Endometrium (tissue), 2 donors: ENCODE measurements around the gene SFI1.
"Not testable (repeated sequence)": the region's sequence is repeated elsewhere in the genome, so short reads cannot be mapped to it uniquely, and the experiment has no call there.

ENCODE experiments used
- FAIRE-seq: peaks from 2 replicates; lab custom pipeline; 2012; peaks lifted over from hg19 to GRCh38; lab: Jason Lieb, UNC
- donor health status: control.
- donor health status: control.

The SFI1 gene

DNA sequence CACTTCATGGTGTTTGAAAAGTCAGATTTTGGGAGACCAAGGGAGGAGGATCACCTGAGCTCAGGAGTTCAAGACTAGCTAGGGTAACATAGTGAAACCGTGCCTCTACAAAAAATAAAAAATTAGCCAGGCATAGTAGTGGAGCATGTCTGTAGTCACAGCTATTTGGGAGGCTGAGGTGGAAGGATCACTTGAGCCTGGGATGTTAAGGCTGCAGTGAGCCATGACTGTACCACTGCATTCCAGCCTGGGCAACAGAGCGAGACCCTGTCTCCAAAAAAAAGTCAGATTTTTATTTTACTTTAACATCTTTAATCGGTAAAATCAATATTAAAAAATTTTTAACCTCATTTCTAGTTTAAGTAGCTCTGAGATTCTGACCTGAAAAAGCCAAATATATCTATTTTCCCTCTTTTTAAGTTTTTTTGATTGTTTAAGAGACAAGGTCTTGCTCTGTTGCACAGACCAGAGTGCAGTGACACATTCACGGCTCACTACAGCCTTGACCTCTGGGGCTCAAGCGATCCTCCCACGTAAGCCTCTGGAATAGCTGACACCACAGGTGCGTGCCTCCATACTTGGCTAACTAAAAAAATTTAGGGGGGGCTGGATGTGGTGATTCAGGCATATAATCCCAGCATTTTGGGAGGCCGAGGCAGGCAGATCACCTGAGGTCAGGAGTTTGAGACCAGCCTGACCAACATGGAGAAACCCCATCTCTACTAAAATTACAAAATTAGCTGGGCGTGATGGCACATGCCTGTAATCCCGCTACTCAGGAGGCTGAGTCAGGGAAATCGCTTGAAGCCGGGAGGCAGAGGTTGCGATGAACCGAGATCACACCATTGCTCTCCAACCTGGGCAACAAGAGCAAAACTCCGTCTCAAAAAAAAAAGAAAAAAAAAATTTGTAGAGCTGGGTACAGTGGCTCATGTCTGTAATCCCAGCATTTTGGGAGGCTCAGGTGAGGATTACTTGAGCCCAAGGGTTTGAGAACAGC is 48.4 kb downstream of the SFI1 start:
- no peak for FAIRE-seq

DNA sequence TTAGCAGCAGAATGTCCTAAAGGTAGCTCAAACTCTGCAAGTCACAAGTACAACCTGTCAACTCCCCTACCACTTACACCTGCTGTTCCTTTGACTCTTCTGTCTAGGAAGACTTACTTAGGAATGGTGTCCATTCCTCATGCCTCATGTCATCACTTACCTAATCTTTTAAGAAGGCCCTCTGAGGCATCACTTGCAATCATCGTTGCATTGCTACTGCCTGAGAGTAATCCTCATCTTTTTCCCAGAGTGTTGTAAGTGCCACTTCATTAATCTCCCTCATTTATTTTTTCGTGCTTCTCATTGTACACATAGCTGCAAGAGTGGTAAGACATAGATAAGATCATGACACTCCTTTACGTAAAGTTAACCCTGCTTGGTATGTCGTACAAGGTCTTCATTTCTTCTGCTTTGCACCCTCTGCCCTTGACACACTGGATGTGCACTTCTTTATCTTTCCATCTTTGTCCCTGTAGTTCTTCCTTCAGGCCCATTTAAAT is 54.6 kb downstream of the SFI1 start:
- no peak for FAIRE-seq

DNA sequence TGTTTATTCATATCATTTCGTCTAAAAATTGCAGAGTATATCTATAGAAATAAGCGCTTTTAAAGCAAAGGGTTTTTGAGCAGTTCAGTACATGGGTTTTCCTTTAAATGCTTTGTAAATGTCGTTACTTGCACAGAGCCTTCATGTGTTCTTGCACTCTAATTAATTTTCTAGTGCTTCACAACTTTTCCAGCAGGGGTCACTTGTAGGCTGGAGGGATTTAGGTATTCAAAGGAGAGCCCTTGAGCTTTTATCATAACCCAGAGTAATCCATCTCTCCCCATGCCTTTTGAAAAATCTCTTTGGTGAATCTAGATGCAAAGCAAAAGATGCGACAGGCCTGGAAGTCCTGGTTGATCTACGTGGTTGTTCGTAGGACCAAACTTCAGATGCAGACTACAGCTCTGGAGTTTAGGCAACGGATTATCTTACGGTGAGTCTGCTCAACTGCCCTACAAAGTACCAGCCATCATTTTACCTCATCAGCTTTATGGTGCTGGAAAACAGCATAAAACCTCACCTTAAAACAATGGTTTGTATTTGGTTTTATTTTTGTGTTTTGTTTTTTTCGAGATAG is 60.4 kb downstream of the SFI1 start:
- FAIRE-seq = no peak

DNA sequence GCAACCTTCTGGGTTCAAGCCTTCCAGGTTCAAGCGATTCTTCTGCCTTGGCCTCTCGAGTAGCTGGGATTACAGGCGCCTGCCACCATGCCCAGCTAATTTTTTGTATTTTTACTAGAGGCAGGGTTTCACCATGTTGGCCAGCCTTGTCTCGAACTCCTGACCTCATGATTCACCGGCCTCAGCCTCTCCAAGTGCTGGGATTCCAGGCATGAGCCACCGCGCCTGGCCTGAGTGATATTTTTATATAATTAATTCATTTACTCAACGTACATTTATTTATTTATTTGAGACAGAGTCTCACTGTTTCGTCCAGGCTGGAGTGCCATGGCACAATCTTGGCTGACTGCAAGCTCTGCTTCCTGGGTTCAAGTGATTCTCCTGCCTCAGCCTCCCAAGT is 62.2 kb downstream of the SFI1 start:
- not testable (repeated sequence) for FAIRE-seq

- no peak for FAIRE-seq
Measured at GRCh38 chr22:31561238-31561887, 65.0 kb downstream of the SFI1 start.

DNA sequence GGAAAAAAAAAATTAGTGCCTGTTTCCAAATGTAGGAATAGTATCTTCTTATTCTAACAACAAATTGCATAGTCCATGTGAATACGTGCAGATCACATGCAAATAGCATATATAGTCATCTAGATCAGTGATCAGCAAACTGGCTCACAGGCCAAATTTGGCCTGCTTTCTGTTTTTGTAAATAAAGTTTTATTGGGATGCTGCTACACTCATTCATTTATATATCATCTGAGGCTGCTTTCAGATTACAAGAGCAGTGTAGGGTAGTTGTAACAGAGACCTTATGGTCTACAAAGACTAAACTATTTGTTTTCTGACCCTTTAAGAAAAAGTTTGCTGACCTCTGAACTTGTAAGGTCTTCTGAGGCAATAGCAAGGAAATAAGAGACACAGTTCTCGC is 65.6 kb downstream of the SFI1 start:
- FAIRE-seq = no peak

DNA sequence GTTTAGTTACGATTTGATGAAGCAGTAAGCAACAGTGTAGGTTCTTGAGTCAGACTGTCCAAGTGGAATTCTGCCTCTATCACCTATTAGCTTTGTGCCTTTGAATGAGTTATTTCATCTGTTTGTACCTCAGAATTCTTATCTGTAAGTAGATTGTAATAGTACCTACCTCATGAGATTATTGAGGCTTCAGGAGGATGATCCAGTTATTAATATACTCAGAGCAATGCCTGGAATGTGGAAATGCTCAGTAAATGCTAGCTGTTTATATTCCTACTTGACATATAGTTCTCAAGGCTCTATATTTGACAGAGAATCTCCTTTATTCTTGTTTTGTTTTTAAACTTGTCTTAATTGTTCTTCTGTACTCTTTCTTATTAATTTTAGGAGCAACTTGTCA is 70.1 kb downstream of the SFI1 start:
- FAIRE-seq = no peak

DNA sequence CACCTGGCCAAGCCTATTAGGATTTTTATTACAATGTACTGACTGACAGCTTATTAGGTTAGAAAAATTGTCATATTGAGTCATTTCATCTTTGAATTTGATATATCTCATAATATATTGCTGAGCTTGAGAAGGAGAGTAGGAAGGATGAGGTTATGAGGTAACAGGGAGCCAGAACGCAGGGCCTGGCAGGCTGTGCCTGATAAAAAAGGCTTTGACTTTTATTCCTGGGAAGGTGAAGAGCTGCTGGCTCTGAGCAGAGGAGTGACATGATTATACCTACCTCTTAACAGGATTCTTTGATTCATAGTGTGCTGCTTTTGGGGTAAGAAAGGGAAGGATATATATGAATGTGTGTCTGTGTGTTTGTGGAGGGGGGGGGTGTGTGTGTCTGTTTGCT is 70.9 kb downstream of the SFI1 start:
- FAIRE-seq = no peak

- no peak for FAIRE-seq
Measured at GRCh38 chr22:31567702-31568101, 71.4 kb downstream of the SFI1 start.

DNA sequence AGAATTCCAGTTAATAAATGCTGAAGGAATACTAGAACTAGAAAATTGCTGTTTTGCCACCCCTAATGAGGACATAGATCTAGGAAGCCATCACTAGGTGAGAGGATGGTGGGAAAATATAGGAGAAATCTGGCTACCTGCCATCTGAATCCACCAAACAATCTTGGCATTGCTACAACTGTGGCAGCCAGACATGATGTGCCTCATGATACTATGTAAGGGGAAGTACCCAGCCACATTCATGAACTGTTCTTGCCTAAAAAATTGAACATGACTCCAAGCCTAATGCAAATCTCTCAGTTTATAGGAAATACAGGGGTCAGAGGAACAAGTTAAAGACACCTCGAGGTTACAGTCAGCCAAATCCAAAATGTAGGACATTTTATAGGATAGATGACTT is 72.8 kb downstream of the SFI1 start:
- no peak for FAIRE-seq

DNA sequence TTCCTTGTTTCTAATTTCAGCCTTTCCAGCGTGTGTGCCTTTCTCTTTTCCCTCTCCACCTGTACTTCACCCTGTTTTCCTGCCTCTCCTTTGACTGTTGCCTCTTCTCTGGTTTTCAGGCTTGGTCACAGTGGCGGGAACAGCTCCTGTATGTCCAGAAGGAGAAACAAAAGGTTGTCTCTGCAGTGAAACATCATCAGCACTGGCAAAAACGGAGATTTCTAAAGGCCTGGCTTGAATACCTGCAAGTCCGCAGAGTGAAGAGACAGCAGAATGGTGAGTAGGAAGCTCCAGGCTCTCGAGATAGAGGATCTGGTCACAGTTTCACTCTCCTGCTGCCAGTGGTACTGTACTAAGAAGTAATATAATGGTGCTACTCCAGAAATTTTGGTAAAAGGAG is 76.6 kb downstream of the SFI1 start:
- no peak for FAIRE-seq

- no peak for FAIRE-seq
Measured at GRCh38 chr22:31574055-31574670, 77.8 kb downstream of the SFI1 start.

DNA sequence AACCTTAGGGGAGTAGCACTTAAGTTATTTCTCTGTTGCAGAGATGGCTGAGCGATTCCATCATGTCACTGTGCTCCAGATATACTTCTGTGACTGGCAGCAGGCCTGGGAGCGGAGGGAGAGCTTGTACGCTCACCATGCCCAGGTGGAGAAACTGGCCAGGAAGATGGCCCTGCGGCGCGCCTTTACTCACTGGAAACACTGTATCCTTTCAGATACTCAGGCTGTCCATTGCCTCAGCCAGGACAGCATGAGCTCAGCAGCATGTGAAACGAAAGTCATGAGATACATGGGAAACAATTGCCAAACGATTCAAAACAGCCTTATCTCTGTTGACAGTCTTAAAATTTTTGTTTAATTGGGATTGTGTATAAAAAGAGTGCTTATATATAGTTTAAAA is 78.9 kb downstream of the SFI1 start:
- no peak for FAIRE-seq

DNA sequence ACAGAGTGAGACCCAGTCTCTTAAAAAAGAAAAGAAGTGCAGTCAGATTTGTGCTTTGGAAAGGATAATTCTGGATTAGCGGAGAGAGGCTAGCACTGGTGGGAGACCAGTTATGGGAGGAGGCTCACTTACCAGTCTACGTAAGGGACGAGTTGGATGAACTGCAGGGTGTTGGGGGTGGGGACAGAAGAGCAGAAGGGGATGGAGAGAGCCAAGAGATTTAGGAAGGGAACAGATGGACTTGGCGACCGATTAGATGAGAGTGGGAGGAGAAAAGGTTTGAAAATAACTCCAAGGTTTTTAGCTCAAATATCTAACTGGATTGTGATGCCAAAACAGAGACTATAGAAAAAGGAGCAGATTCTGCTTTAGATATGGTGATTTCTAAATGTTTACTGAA is 81.4 kb downstream of the SFI1 start:
- FAIRE-seq = no peak

GRCh38 chr22:31578171-31578570 is 81.8 kb downstream of the SFI1 start:
- FAIRE-seq = no peak

GRCh38 chr22:31579835-31580242 is 83.5 kb downstream of the SFI1 start:
- FAIRE-seq = no peak

GRCh38 chr22:31583861-31584485 is 87.6 kb downstream of the SFI1 start:
- no peak for FAIRE-seq

DNA sequence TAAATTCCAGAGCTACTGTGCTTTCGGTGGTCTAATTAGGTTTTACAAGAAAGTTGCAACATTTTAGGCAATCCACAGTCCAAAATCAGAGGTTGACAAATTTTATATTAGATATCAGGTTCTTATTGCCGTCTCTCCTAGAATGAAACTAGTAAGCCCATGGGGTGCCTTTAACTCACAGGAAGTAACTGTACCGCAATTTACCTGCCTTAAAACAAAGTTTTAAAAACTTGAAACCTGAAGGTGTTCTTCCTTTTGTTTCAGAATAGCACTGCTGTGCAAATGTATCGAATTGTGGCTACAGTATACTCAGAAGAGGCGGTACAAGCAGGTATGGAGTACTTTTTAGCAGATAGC is 88.4 kb downstream of the SFI1 start:
- FAIRE-seq = no peak

GRCh38 chr22:31585161-31585859 is 89.0 kb downstream of the SFI1 start:
- no peak for FAIRE-seq

GRCh38 chr22:31586137-31586920 is 90.0 kb downstream of the SFI1 start:
- no peak for FAIRE-seq
